Measurements from ENCODE around the gene PFN2.

The PFN2 gene

GRCh38 chr3:149917124-149917667 lies 53.5 kb downstream of the PFN2 start:
- DNase-seq (ENCODE audit: low spot score) = no peak
